ENCODE results near the gene BCL2L11.

The BCL2L11 gene

GRCh38 chr2:111176388-111176787, 55.7 kb downstream of the BCL2L11 start:
- TF ChIP-seq CTCF (IDR thresholded peaks at IDR 0.05; ENCODE audit: borderline replicate concordance, insufficient read depth, low read depth, low read length): no peak
- H3K4me3 ChIP-seq (ENCODE audit: low read depth, low read length): no peak overlapping the region

- no peak overlapping the region for H3K4me3 ChIP-seq (ENCODE audit: low read depth, low read length)
- no peak for TF ChIP-seq CTCF (IDR thresholded peaks at IDR 0.05; ENCODE audit: borderline replicate concordance, insufficient read depth, low read depth, low read length)
Measured at GRCh38 chr2:111176867-111177266, 56.2 kb downstream of the BCL2L11 start.

GRCh38 chr2:111178296-111178695, 57.6 kb downstream of the BCL2L11 start:
- TF ChIP-seq CTCF (IDR thresholded peaks at IDR 0.05; ENCODE audit: borderline replicate concordance, insufficient read depth, low read depth, low read length): no peak

GRCh38 chr2:111178730-111179405, 58.2 kb downstream of the BCL2L11 start:
- H3K4me3 ChIP-seq (ENCODE audit: low read depth, low read length): no peak overlapping the region
- TF ChIP-seq CTCF (IDR thresholded peaks at IDR 0.05; ENCODE audit: borderline replicate concordance, insufficient read depth, low read depth, low read length): no peak

More at GRCh38 chr2:111178296-111178695, 57.6 kb downstream of the BCL2L11 start:
- no peak overlapping the region for H3K4me3 ChIP-seq (ENCODE audit: low read depth, low read length)

GRCh38 chr2:111182121-111182520, 61.4 kb downstream of the BCL2L11 start:
- TF ChIP-seq CTCF (IDR thresholded peaks at IDR 0.05; ENCODE audit: borderline replicate concordance, insufficient read depth, low read depth, low read length): no peak
- no peak overlapping the region for H3K4me3 ChIP-seq (ENCODE audit: low read depth, low read length)

GRCh38 chr2:111182740-111183139, 62.0 kb downstream of the BCL2L11 start:
- TF ChIP-seq CTCF (IDR thresholded peaks at IDR 0.05; ENCODE audit: borderline replicate concordance, insufficient read depth, low read depth, low read length): no peak
- H3K4me3 ChIP-seq (ENCODE audit: low read depth, low read length): no peak overlapping the region

GRCh38 chr2:111184725-111185310, 64.1 kb downstream of the BCL2L11 start:
- no peak for TF ChIP-seq CTCF (IDR thresholded peaks at IDR 0.05; ENCODE audit: borderline replicate concordance, insufficient read depth, low read depth, low read length)

More at GRCh38 chr2:111184725-111185310, 64.1 kb downstream of the BCL2L11 start:
- H3K4me3 ChIP-seq (ENCODE audit: low read depth, low read length): no peak overlapping the region

Measured in GM12875 (cell line).